Rectal smooth muscle tissue (tissue), 1 donor: Measurements from ENCODE around the gene DCUN1D5.

Experiments used
- H3K27ac ChIP-seq: one replicate; pipeline ENCODE4 v1.7.0; 2013; ENCODE audit warnings: low read depth, low read length, inconsistent platforms
- H3K27me3 ChIP-seq: one replicate; pipeline ENCODE4 v1.7.0; 2013; ENCODE audit warnings: low read length; ENCODE audit not compliant: control insufficient read depth, insufficient read depth
- H3K36me3 ChIP-seq: one replicate; pipeline ENCODE4 v1.7.0; 2013; ENCODE audit warnings: low read length; ENCODE audit not compliant: control insufficient read depth, insufficient read depth
- H3K4me1 ChIP-seq: one replicate; pipeline ENCODE4 v1.7.0; 2013; ENCODE audit warnings: low read length; ENCODE audit not compliant: control insufficient read depth, insufficient read depth
- H3K4me3 ChIP-seq: one replicate; pipeline ENCODE4 v1.7.0; 2013; ENCODE audit warnings: low read length
- H3K9ac ChIP-seq: one replicate; pipeline ENCODE4 v1.7.0; 2013; ENCODE audit warnings: low read length

DCUN1D5 gene

GRCh38 chr11:103085758-103086365 is 6.1 kb downstream of the DCUN1D5 start:
- Histone ChIP-seq H3K9ac (no peak overlapping the region), H3K4me3 (no peak overlapping the region), H3K27ac (no peak overlapping the region), H3K4me1 (peaks cover 2% of the 10 kb centered on the region), H3K36me3 (peaks cover 3% of the 10 kb centered on the region), H3K27me3 (no peaks in the 10 kb centered on the region)

- no peak overlapping the region for H3K4me3 ChIP-seq
- peaks cover 8% of the 10 kb centered on the region for H3K36me3 ChIP-seq
- H3K27ac ChIP-seq, result no peak overlapping the region
- H3K4me1 ChIP-seq, result no peaks in the 10 kb centered on the region
- H3K9ac ChIP-seq, result no peak overlapping the region
- no peaks in the 10 kb centered on the region for H3K27me3 ChIP-seq
Measured at GRCh38 chr11:103079833-103080232, 12.1 kb downstream of the DCUN1D5 start.

- Histone ChIP-seq H3K9ac (no peak overlapping the region), H3K27me3 (no peaks in the 10 kb centered on the region), H3K27ac (no peak overlapping the region), H3K36me3 (peaks cover 5% of the 10 kb centered on the region), H3K4me3 (no peak overlapping the region), H3K4me1 (no peaks in the 10 kb centered on the region)
Measured at GRCh38 chr11:103078710-103079109, 13.2 kb downstream of the DCUN1D5 start.

GRCh38 chr11:103077554-103077953 is 14.4 kb downstream of the DCUN1D5 start:
- no peaks in the 10 kb centered on the region for H3K4me1 ChIP-seq
- H3K4me3 ChIP-seq, result no peak overlapping the region
- H3K9ac ChIP-seq, result no peak overlapping the region
- H3K27ac ChIP-seq, result no peak overlapping the region
- peaks cover 5% of the 10 kb centered on the region for H3K36me3 ChIP-seq
- no peaks in the 10 kb centered on the region for H3K27me3 ChIP-seq

- Histone ChIP-seq H3K9ac (no peak overlapping the region), H3K27ac (no peak overlapping the region), H3K4me1 (no peaks in the 10 kb centered on the region), H3K36me3 (peaks cover 5% of the 10 kb centered on the region), H3K27me3 (no peaks in the 10 kb centered on the region), H3K4me3 (no peak overlapping the region)
Measured at GRCh38 chr11:103076361-103076760, 15.6 kb downstream of the DCUN1D5 start.

GRCh38 chr11:103071008-103071407 is 21.0 kb downstream of the DCUN1D5 start:
- Histone ChIP-seq H3K36me3 (no peaks in the 10 kb centered on the region), H3K27me3 (no peaks in the 10 kb centered on the region), H3K4me1 (no peaks in the 10 kb centered on the region), H3K27ac (no peak overlapping the region), H3K4me3 (no peak overlapping the region), H3K9ac (no peak overlapping the region)

- Histone ChIP-seq H3K36me3 (no peaks in the 10 kb centered on the region), H3K4me1 (no peaks in the 10 kb centered on the region), H3K27me3 (no peaks in the 10 kb centered on the region), H3K27ac (no peak overlapping the region), H3K4me3 (no peak overlapping the region), H3K9ac (no peak overlapping the region)
Measured at GRCh38 chr11:103070142-103070541, 21.8 kb downstream of the DCUN1D5 start.

- Histone ChIP-seq H3K9ac (no peak overlapping the region), H3K27ac (no peak overlapping the region), H3K4me1 (no peaks in the 10 kb centered on the region), H3K36me3 (no peaks in the 10 kb centered on the region), H3K4me3 (no peak overlapping the region), H3K27me3 (no peaks in the 10 kb centered on the region)
Measured at GRCh38 chr11:103069367-103069766, 22.6 kb downstream of the DCUN1D5 start.

GRCh38 chr11:103067118-103067517 is 24.8 kb downstream of the DCUN1D5 start:
- no peak overlapping the region for H3K9ac ChIP-seq
- no peaks in the 10 kb centered on the region for H3K36me3 ChIP-seq
- H3K4me1 ChIP-seq, result no peaks in the 10 kb centered on the region
- no peak overlapping the region for H3K4me3 ChIP-seq
- no peaks in the 10 kb centered on the region for H3K27me3 ChIP-seq
- no peak overlapping the region for H3K27ac ChIP-seq

GRCh38 chr11:103061656-103062055 is 30.3 kb downstream of the DCUN1D5 start:
- Histone ChIP-seq H3K4me1 (no peaks in the 10 kb centered on the region), H3K4me3 (no peak overlapping the region), H3K27ac (no peak overlapping the region), H3K36me3 (no peaks in the 10 kb centered on the region), H3K9ac (no peak overlapping the region), H3K27me3 (no peaks in the 10 kb centered on the region)

- Histone ChIP-seq H3K9ac (no peak overlapping the region), H3K27me3 (no peaks in the 10 kb centered on the region), H3K36me3 (no peaks in the 10 kb centered on the region), H3K27ac (no peak overlapping the region), H3K4me1 (no peaks in the 10 kb centered on the region), H3K4me3 (no peak overlapping the region)
Measured at GRCh38 chr11:103055221-103055890, 36.6 kb downstream of the DCUN1D5 start.

GRCh38 chr11:103053997-103054396 is 38.0 kb downstream of the DCUN1D5 start:
- H3K4me1 ChIP-seq, result no peaks in the 10 kb centered on the region
- H3K27me3 ChIP-seq, result no peaks in the 10 kb centered on the region
- H3K9ac ChIP-seq, result no peak overlapping the region
- H3K4me3 ChIP-seq, result no peak overlapping the region
- no peaks in the 10 kb centered on the region for H3K36me3 ChIP-seq
- no peak overlapping the region for H3K27ac ChIP-seq

GRCh38 chr11:103051981-103052380 is 40.0 kb downstream of the DCUN1D5 start:
- Histone ChIP-seq H3K27me3 (no peaks in the 10 kb centered on the region), H3K9ac (no peak overlapping the region), H3K27ac (no peak overlapping the region), H3K36me3 (no peaks in the 10 kb centered on the region), H3K4me3 (no peak overlapping the region), H3K4me1 (no peaks in the 10 kb centered on the region)
